HUDEP-2 (cell line): Measurements from ENCODE around the gene RASSF3.
A peak's percentile ranks its signal among the peaks of the same experiment; 100 is the strongest.
"Not testable (repeated sequence)": the region's sequence is repeated elsewhere in the genome, so short reads cannot be mapped to it uniquely, and the experiment has no call there.

Source experiments
- DNase-seq, 76 experiments: peaks; one replicate each; lab custom pipeline; 2025; ENCODE audit not compliant: unreplicated experiment in 76 of 76; lab: John Stamatoyannopoulos, UW

Gene RASSF3

DNA sequence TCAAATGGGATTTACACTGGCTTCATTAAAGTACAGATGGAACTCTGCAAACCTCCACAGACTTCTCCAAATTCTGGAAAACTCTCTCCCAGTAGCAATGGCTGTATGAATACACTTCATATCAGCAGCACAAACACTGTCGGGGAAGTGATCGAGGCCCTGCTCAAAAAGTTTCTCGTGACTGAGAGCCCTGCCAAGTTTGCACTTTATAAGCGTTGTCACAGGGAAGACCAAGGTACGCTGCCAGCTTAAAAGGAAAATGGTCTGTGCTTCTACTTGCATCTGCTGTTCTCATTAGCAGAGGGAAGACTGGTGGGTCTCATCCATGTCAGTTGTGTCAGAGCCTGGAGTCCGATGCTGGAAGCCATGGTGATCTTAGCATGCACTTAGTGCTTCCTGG is 77.9 kb downstream of the RASSF3 start:
- no peak for DNase-seq

DNA sequence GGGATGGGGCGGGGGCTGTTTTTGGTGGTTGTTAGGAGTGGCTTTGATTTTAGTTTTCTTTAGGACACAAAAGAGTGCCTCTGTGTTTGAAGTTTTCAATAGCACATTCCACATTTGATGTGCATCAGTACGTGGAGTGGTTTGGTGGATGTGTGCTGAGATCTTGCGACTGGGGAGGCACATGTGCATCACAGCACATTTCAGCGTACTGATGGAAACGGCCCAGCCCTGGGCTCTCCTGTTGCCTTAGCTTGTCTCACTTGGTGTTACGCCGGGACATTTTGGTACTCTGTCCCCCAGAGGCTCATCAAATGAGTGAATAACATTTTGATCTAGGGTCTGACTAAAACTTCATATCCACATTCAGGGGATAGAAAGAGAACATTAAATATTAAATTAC is 78.4 kb downstream of the RASSF3 start:
- DNase-seq, result no peak

DNA sequence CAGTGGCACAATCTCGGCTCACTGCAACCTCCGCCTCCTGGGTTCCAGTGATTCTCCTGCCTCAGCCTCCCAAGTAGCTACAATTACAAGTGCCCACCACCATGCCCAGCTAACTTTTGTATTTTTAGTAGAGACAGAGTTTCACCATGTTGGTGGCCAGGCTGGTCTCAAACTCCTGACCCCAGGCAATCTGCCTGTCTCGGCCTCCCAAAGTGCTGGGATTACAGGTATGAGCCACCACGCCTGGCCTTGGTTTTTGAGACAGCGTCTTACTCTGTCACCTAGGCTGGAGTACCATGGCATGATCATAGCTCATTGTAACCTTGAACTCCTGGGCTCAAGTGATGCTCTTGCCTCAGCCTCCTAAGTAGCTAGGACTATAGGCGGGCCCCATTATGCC is 79.9 kb downstream of the RASSF3 start:
- not testable (repeated sequence) for DNase-seq

DNA sequence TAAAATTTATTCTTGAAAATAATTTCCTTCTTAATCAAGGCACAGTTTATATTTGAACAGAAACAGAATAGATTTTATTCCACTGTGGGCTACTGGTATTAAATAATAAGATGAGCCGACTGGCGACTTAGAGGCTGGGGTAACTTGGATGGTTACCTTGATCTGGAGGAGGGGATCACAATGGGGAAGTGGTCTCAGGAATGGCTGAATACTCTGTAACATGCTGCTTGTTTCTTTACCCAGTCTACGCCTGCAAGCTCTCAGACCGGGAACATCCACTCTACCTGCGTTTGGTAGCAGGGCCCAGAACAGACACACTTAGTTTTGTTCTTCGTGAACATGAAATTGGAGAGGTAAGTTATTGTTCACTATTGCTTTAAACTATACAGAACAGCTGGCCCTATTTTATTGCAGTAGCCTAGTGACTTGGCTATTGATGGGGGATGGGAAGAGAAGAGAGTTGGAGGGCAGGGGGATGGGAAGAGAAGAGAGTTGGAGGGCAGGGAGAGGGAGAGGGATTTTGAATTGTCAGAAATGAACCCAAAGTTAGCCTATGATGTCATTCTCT is 81.0 kb downstream of the RASSF3 start:
- DNase-seq, result no peak

- DNase-seq, result no peak
Measured at GRCh38 chr12:64691795-64692583, 81.7 kb downstream of the RASSF3 start.

DNA sequence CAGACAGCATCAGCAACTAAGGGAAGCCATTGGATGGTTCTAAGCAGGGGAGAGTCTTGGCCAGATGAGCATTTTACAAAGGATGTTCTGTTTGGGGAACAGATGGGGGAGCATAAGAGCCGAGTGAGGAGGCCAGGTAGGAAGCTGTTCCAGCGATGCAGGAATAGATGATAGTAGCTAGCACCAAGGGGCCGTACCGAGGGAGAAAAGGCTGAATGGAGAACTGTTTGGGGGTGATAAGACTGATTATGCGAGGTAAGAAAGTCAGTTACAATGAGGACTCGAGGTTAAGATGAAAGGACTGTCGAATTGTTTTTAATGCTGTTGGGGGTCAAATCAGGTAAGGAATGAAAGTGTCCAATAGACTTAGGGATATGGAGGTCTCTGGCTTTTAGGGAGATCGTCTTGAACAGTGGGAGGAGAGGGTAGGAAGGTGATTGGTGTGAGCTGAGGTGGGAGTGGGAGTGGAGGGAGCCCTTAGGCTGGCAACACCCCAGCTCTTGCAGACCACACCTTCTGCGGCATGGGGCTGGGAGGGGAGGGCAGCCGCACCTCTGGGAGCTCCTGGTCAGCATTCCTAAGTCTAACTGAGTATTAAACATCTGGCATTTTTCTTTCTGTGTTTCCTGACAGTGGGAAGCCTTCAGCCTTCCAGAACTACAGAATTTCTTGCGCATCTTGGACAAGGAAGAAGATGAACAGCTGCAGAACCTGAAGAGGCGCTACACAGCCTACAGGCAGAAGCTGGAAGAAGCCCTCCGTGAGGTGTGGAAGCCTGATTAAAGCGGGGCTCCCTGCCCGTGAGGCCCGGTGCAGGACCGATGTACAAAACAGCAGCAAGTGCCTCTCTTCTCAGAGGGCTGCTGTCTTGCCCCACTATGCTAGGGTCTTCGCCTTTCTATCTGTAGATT is 84.1 kb downstream of the RASSF3 start:
- no peak for DNase-seq

DNA sequence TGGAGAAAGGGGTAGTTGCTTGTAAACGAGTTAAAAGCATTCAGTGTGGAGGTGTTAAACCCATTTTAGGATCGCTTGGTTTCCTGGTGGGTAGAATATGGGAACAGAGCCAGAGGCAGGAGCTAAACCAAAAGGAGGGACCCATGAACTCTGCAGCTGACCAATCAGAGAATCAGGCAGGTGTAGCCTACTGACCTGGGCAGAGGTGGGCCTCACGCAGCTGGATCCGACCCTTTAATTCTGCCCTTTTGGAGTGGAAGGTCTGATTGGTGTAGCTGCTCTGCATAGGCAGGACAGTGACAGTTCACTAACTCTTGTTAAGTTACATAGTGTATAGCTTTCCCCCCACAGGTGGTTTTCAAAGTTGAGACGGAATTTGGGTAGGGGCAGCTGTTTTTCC is 85.3 kb downstream of the RASSF3 start:
- DNase-seq, result no peak

GRCh38 chr12:64696080-64696741 is 85.9 kb downstream of the RASSF3 start:
- DNase-seq, result peak in 2 of 76 experiments; percentile 3 to 13

DNA sequence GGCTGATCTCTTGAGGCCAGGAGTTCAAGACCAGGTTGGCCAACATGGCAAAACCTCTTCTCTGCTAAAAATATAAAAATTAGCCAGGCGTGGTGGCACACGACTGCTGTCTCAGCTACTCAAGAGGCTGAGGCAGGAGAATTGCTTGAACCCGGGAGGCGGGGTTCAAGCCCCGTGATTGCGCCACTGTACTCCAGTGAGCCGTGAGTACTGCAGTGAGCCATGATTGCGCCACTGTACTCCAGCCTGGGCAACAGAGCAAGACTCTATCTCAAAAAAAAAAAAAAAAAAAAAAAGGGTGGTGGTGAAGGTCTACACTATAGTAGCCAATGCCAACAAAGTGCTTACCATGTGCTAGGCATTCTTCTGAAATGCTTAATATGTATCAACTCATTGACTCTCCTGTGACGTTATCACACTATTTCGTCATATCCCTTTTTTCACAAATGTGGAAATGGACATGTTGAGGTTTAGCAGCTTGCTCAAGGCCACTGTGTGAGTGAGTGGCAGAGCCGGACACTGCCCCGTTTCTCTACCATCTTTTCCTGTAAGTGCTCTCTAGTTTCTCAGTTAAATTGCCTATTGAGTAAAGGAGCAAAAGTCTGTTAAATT is 89.3 kb downstream of the RASSF3 start:
- no peak for DNase-seq

GRCh38 chr12:64700532-64700931 is 90.2 kb downstream of the RASSF3 start:
- no peak for DNase-seq

GRCh38 chr12:64701283-64701682 is 91.0 kb downstream of the RASSF3 start:
- DNase-seq, result no peak

DNA sequence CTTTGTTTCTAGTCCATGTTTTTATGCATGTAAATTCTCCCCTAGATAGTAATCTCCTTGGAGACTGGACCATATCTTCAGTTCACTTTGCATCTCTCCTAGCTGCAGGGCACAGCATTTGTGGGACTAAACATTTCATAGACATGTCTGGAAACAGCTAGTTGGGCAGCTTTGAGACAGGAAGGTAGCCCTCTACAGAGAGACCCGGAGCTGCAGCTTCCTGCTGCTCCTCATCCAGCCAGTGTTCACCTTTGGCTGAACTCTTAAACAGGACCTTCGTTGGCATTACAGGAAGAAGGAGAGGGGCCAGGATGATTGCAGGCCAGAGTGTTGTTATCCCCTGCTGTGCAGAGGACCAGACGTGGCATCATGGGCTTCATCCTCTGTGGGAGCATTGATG is 96.0 kb downstream of the RASSF3 start:
- DNase-seq, result no peak

DNA sequence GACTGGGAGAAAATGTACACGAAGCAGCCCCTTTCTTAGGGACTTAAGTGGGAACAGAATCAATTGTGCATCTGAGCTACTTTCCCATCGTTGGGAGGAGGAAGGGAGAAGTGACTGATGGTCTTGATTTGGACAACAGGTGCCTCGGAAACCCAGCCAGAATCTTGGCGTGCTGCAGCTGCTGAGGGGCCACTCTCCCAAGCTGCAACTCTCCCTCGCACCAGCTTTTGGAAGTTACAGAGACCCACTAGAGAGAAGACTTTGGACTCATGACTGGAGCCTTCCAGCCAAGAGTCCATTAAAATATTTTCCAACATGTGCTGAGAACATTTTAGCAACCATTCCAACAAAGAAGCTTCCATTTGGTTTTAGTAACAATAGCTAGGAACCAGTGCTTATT is 96.6 kb downstream of the RASSF3 start:
- no peak for DNase-seq

- no peak for DNase-seq
Measured at GRCh38 chr12:64707362-64707761, 97.1 kb downstream of the RASSF3 start.

- no peak for DNase-seq
Measured at GRCh38 chr12:64707926-64708325, 97.6 kb downstream of the RASSF3 start.

- no peak for DNase-seq
Measured at GRCh38 chr12:64709429-64709828, 99.1 kb downstream of the RASSF3 start.

DNA sequence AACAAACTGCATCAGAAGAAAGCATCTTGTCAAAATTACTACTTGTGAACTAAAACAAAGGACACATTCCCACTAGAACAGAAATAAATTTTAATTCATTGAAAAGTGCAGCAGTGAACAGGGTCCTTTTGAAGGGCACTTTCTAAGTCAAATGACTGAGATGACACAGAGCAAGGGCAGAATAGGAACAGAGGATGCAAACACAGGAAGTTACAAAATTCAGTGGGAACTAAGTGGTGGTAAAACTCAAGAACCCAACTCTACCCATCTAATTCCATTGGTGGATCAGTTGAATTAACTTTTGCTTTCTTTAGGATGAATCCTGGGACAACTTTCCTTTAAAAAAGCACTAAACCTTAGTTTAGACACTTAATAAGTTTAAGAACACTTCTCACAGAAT is 103.1 kb downstream of the RASSF3 start:
- DNase-seq, result no peak

GRCh38 chr12:64714551-64714968 is 104.3 kb downstream of the RASSF3 start:
- no peak for DNase-seq

GRCh38 chr12:64716371-64716770 is 106.1 kb downstream of the RASSF3 start:
- DNase-seq, result no peak

- no peak for DNase-seq
Measured at GRCh38 chr12:64716839-64717455, 106.7 kb downstream of the RASSF3 start.
